Muscle of leg (tissue), 11 donors: ENCODE data around the gene USP32. TPM values are rescaled to one million over a fixed set of nuclear protein-coding genes. Genes with fewer than 3 reads are reported as not detected.

Experiments
- DNase-seq: peaks from one replicate; pipeline ENCODE4 v3.0.0; 2013
- H3K27ac ChIP-seq: one replicate; pipeline ENCODE4 v1.5.1; 2013; ENCODE audit warnings: mild to moderate bottlenecking, low read length, control low read depth
- H3K27me3 ChIP-seq: one replicate; pipeline ENCODE4 v1.6.1; 2013; ENCODE audit warnings: low read length; ENCODE audit not compliant: control insufficient read depth, insufficient read depth
- H3K36me3 ChIP-seq: one replicate; pipeline ENCODE4 v1.6.1; 2013; ENCODE audit warnings: low read length; ENCODE audit not compliant: control insufficient read depth, insufficient read depth
- H3K4me1 ChIP-seq: one replicate; pipeline ENCODE4 v1.6.1; 2013; ENCODE audit warnings: low read length; ENCODE audit not compliant: control insufficient read depth, insufficient read depth
- H3K4me3 ChIP-seq: one replicate; pipeline ENCODE4 v1.5.1; 2013; ENCODE audit warnings: low read length, control low read depth
- H3K9me3 ChIP-seq: replicated peaks from 2 replicates; pipeline ENCODE4 v1.6.1; 2013; ENCODE audit warnings: low read depth, low read length; ENCODE audit not compliant: control insufficient read depth
- WGBS: methylation state at CpG from one replicate; pipeline ENCODE4 v1.1.5; 2013; ENCODE audit warnings: missing lambda C conversion rate; ENCODE audit not compliant: insufficient coverage; 5-methylcytosine and 5-hydroxymethylcytosine counted together
- polyA plus RNA-seq, 8 donors: library from polyadenylated mRNA; unstranded; fragments of 120-200 nt; gene quantifications; one replicate each; pipeline versions ENCODE4 v1.2.1 to v1.2.3, GENCODE V29; 2013; ENCODE audit warnings: inconsistent platforms in 1 of 8, low replicate concordance in 1 of 8; ENCODE audit not compliant: insufficient read length in 8 of 8, insufficient read depth in 1 of 8
- total RNA-seq: library from RNA; stranded (reverse); fragments of 120-200 nt; gene quantifications from one replicate; pipeline ENCODE4 v1.2.4, GENCODE V29; 2013

Gene USP32
- total and polyA plus RNA-seq, 9 donors = 16.7 to 26.9 (median 23.2) TPM

- Histone ChIP-seq H3K27me3 (peaks cover 3% of the 10 kb centered on the region), H3K9me3 (no peaks in the 10 kb centered on the region), H3K4me1 (peaks cover 15% of the 10 kb centered on the region), H3K4me3 (no peak overlapping the region), H3K36me3 (no peaks in the 10 kb centered on the region), H3K27ac (peak overlapping the region; percentile 81)
- DNase-seq = peak; percentile 44
- 56% methylated on average over 9 of the region's 10 CpGs for WGBS
These were observed 221.8 kb downstream of the USP32 start for GRCh38 chr17:60169921-60170817.

- H3K36me3 ChIP-seq = no peaks in the 10 kb centered on the region
- H3K4me1 ChIP-seq = peaks cover 18% of the 10 kb centered on the region
- H3K9me3 ChIP-seq = no peaks in the 10 kb centered on the region
- no peak overlapping the region for H3K4me3 ChIP-seq
- peaks cover 3% of the 10 kb centered on the region for H3K27me3 ChIP-seq
- 55% methylated on average over 4 of the region's 7 CpGs for WGBS
- H3K27ac ChIP-seq = no peak overlapping the region
- no peak for DNase-seq
These were observed 223.3 kb downstream of the USP32 start for GRCh38 chr17:60168654-60169053.

- H3K36me3 ChIP-seq = no peaks in the 10 kb centered on the region
- H3K27me3 ChIP-seq = peaks cover 3% of the 10 kb centered on the region
- H3K4me3 ChIP-seq = no peak overlapping the region
- peak; percentile 47 for DNase-seq
- 58% methylated on average over 9 of the region's 11 CpGs for WGBS
- H3K4me1 ChIP-seq = peaks cover 30% of the 10 kb centered on the region
- H3K9me3 ChIP-seq = no peaks in the 10 kb centered on the region
- no peak overlapping the region for H3K27ac ChIP-seq
These were observed 224.7 kb downstream of the USP32 start for GRCh38 chr17:60167065-60167741.

DNA sequence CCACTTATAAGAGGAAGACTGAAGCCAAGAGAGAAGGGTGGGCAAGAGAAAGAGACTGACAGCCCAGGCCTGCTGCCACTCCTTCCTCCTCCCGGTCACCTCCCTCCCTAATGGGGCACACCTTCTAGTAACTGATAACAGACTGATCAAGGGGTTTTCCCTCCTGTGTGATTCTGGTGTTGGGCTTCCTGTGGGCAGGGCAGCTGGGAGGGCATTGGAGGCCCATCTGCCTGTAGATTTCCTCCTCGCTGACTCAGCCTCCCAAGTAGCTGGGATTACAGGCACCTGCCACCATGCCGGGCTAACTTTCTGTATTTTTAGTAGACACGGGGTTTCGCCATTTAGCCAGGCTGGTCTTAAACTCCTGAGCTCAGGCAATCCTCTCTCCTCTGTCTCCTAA lies 226.0 kb downstream of the USP32 start:
- Histone ChIP-seq H3K4me3 (no peak overlapping the region), H3K36me3 (no peaks in the 10 kb centered on the region), H3K27ac (no peak overlapping the region), H3K4me1 (peaks cover 39% of the 10 kb centered on the region), H3K27me3 (peaks cover 6% of the 10 kb centered on the region), H3K9me3 (no peaks in the 10 kb centered on the region)
- 81% methylated on average over 4 of the region's 5 CpGs for WGBS
- no peak for DNase-seq

DNA sequence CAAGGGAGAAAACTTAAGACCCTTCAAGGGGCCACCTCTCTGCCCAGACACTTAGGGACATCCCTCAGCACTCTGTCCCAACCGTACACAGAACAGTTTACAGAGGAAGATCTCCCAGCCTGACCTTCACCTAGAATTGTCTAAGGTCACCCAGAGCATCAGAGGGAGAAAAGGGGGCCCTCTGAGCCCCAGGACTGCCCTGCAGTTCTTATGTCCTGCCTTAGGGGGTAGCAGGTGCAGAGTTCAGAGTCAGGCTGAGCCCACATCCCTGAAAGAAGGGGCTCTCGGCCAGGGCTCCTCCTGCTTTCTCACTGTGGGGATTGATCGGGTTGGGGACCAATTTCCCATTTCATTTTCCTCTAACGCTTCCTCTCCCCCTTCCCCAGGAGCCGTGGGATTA lies 226.7 kb downstream of the USP32 start:
- WGBS = 29% methylated on average over 4 of the region's 5 CpGs
- no peak for DNase-seq
- Histone ChIP-seq H3K4me3 (no peak overlapping the region), H3K27me3 (peaks cover 6% of the 10 kb centered on the region), H3K4me1 (peaks cover 35% of the 10 kb centered on the region), H3K9me3 (no peaks in the 10 kb centered on the region), H3K27ac (no peak overlapping the region), H3K36me3 (no peaks in the 10 kb centered on the region)

- H3K4me3 ChIP-seq = no peak overlapping the region
- DNase-seq = peak; percentile 1
- H3K9me3 ChIP-seq = no peaks in the 10 kb centered on the region
- no CpG with 5 or more reads among the region's 5 CpGs for WGBS
- H3K4me1 ChIP-seq = peaks cover 32% of the 10 kb centered on the region
- no peak overlapping the region for H3K27ac ChIP-seq
- H3K27me3 ChIP-seq = peaks cover 6% of the 10 kb centered on the region
- no peaks in the 10 kb centered on the region for H3K36me3 ChIP-seq
These were observed 227.2 kb downstream of the USP32 start for GRCh38 chr17:60164697-60165096.

DNA sequence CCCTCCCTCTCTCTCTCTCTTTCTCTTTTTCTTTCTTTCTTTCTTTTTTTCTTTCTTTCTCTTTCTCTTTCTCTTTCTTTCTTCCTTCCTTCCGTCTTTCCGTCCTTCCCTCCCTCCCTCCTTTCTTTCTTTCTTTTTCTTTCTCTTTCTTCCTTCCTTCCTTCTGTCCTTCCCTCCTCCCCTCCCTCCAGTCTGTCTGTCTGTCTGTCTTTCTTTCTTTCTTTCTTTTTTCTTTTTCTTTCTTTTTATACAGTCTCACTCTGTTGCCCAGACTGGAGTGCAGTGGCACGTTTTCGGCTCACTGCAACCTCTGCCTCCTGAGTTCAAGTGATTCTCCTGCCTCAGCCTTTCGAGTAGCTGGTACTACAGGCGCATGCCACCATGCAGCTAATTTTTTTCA lies 227.8 kb downstream of the USP32 start:
- Histone ChIP-seq H3K27me3 (peaks cover 8% of the 10 kb centered on the region), H3K4me1 (peaks cover 33% of the 10 kb centered on the region), H3K36me3 (no peaks in the 10 kb centered on the region), H3K27ac (no peak overlapping the region), H3K9me3 (no peaks in the 10 kb centered on the region), H3K4me3 (no peak overlapping the region)
- DNase-seq = no peak
- WGBS = 67% methylated on average over 2 of the region's 6 CpGs

DNA sequence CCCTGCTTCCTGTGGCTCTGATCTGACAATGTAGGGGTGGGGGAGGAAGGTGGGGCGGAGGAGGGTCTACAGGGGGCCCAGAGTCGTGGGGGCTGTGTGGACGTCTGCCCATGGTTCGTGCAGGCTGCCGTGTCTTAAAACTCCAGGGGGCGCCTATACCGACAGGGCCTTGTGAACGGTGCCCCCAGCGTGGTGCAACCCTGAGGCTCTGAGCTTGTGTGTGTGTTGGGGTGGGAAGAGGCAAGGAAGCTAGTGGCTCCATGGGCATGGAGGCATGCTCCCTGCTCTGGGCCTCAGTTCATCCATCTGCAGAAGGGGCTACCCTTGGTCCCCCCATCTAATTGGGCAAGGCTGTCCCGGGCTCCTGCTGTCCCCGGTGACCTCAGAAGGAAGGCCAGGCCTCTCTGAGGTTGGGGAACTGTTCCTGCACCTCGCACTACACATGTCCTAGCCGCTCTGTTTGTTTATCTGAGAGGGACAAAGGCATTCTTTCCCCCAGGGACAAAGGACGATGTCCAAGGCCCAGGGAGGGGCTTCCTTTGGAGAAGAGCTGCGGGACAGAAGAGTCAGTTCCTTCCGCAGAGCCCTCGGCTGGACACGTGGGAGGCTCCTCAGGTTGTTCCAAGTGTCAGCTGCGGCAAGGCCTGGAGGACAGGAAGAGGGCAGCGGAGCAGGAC lies 228.7 kb downstream of the USP32 start:
- peak; percentile 26 for DNase-seq
- Histone ChIP-seq H3K4me3 (no peak overlapping the region), H3K27ac (peak overlapping the region; percentile 20), H3K4me1 (peaks cover 37% of the 10 kb centered on the region), H3K9me3 (no peaks in the 10 kb centered on the region), H3K36me3 (no peaks in the 10 kb centered on the region), H3K27me3 (peaks cover 13% of the 10 kb centered on the region)
- WGBS = 47% methylated on average over 14 of the region's 20 CpGs

DNA sequence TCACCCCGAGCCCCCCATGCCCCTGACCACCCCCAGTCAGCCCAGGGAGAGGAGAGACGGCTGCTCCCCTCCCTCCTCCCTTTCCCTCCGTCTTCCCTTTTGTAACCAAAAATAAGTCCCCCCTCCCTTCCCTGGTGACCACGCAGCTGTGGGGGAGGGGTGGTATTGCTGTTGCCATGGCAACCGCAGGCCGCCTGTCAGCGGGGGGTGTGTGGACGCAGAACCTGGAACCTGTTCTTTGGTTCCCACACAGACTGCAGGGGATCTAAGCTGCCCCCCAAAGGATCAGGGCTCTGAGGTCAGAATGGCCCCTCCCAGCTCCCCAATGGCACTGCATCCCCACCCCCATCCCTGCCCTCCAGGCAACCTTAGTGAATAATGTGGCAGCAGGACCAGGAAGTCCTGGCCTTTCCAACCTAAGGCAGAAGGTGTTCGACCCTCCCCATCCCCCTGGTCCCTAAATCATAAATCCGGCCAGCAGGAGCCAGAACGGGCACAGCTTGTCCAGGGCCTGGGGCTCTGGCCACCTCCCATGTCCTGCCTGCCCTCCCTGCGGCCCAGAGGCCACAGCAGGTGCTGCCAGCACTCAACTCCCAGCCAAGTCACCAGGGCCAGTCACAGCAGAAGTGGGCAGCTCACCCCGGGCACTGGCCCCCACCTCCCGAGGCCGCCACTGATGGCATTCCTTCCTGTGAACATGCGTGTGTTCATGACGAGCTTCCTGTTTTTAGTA lies 230.2 kb downstream of the USP32 start:
- Histone ChIP-seq H3K36me3 (no peaks in the 10 kb centered on the region), H3K4me1 (peaks cover 37% of the 10 kb centered on the region), H3K27me3 (peaks cover 13% of the 10 kb centered on the region), H3K27ac (peak overlapping the region; percentile 55), H3K9me3 (no peaks in the 10 kb centered on the region), H3K4me3 (no peak overlapping the region)
- peak; percentile 57 for DNase-seq
- 54% methylated on average over 9 of the region's 17 CpGs for WGBS
